ENCODE data around the gene GPHN.
"Not testable (repeated sequence)": the region's sequence is repeated elsewhere in the genome, so short reads cannot be mapped to it uniquely, and the experiment has no call there.

The GPHN gene

GRCh38 chr14:66587753-66588152, 79.8 kb downstream of the GPHN start:
- peak; percentile 70 for FAIRE-seq
- not testable (repeated sequence) for DNase-seq (ENCODE audit: insufficient read length, low spot score)

- DNase-seq (ENCODE audit: insufficient read length, low spot score) (no peak), FAIRE-seq (peak; percentile 99)
Observed at GRCh38 chr14:66595394-66595793, 87.4 kb downstream of the GPHN start.

GRCh38 chr14:66596241-66596985, 88.5 kb downstream of the GPHN start:
- DNase-seq (ENCODE audit: insufficient read length, low spot score) (no peak), FAIRE-seq (no peak)

- no peak for FAIRE-seq
- DNase-seq (ENCODE audit: insufficient read length, low spot score): no peak
Observed at GRCh38 chr14:66600416-66600815, 92.5 kb downstream of the GPHN start.

GRCh38 chr14:66601932-66602578, 94.1 kb downstream of the GPHN start:
- FAIRE-seq (peak; percentile 71), DNase-seq (ENCODE audit: insufficient read length, low spot score) (no peak)

- DNase-seq (ENCODE audit: insufficient read length, low spot score) (no peak), FAIRE-seq (peak; percentile 71)
Observed at GRCh38 chr14:66603945-66604344, 96.0 kb downstream of the GPHN start.

GRCh38 chr14:66606826-66607225, 98.9 kb downstream of the GPHN start:
- FAIRE-seq: no peak
- no peak for DNase-seq (ENCODE audit: insufficient read length, low spot score)

GRCh38 chr14:66610154-66610563, 102.2 kb downstream of the GPHN start:
- FAIRE-seq (peak; percentile 89), DNase-seq (ENCODE audit: insufficient read length, low spot score) (no peak)

GRCh38 chr14:66613344-66613743, 105.4 kb downstream of the GPHN start:
- peak; percentile 93 for FAIRE-seq
- no peak for DNase-seq (ENCODE audit: insufficient read length, low spot score)

GRCh38 chr14:66619952-66620351, 112.0 kb downstream of the GPHN start:
- DNase-seq (ENCODE audit: insufficient read length, low spot score) (no peak), FAIRE-seq (peak; percentile 93)

- FAIRE-seq (no peak), DNase-seq (ENCODE audit: insufficient read length, low spot score) (no peak)
Observed at GRCh38 chr14:66623838-66624237, 115.9 kb downstream of the GPHN start.

GRCh38 chr14:66624336-66624937, 116.5 kb downstream of the GPHN start:
- DNase-seq (ENCODE audit: insufficient read length, low spot score): peak; percentile 93
- FAIRE-seq: peak; percentile 99

GRCh38 chr14:66628636-66629035, 120.7 kb downstream of the GPHN start:
- no peak for DNase-seq (ENCODE audit: insufficient read length, low spot score)
- FAIRE-seq: no peak

GRCh38 chr14:66629499-66629898, 121.6 kb downstream of the GPHN start:
- DNase-seq (ENCODE audit: insufficient read length, low spot score) (no peak), FAIRE-seq (peak; percentile 84)

- FAIRE-seq (peak; percentile 99), DNase-seq (ENCODE audit: insufficient read length, low spot score) (no peak)
Observed at GRCh38 chr14:66634876-66635275, 126.9 kb downstream of the GPHN start.

- peak; percentile 87 for FAIRE-seq
- DNase-seq (ENCODE audit: insufficient read length, low spot score): no peak
Observed at GRCh38 chr14:66635435-66635834, 127.5 kb downstream of the GPHN start.

GRCh38 chr14:66636240-66636639, 128.3 kb downstream of the GPHN start:
- DNase-seq (ENCODE audit: insufficient read length, low spot score) (no peak), FAIRE-seq (no peak)

GRCh38 chr14:66638689-66639088, 130.7 kb downstream of the GPHN start:
- peak; percentile 71 for DNase-seq (ENCODE audit: insufficient read length, low spot score)
- FAIRE-seq: peak; percentile 98

- FAIRE-seq: peak; percentile 96
- DNase-seq (ENCODE audit: insufficient read length, low spot score): no peak
Observed at GRCh38 chr14:66641861-66642635, 134.1 kb downstream of the GPHN start.

GRCh38 chr14:66643344-66643743, 135.4 kb downstream of the GPHN start:
- FAIRE-seq (peak; percentile 91), DNase-seq (ENCODE audit: insufficient read length, low spot score) (no peak)

- peak; percentile 88 for FAIRE-seq
Observed at GRCh38 chr14:66645716-66646115, 137.8 kb downstream of the GPHN start.

More at GRCh38 chr14:66645716-66646115, 137.8 kb downstream of the GPHN start:
- peak; percentile 71 for DNase-seq (ENCODE audit: insufficient read length, low spot score)
